GM23248 (cell line): ENCODE measurements around the gene ZNF148. TPM values are rescaled to one million over a fixed set of nuclear protein-coding genes. Genes with fewer than 3 reads are reported as not detected.

Source experiments
- DNase-seq: peaks from one replicate; pipeline ENCODE4 v3.0.0-alpha.2; 2015
- H2AFZ ChIP-seq: fragments of 200-600 bp; sonication (generic); 2 replicates; pipeline ENCODE4 v1.6.1; 2016; ENCODE audit warnings: antibody characterized with exemption
- H3F3A ChIP-seq: fragments of 200-600 bp; sonication (generic); 2 replicates; pipeline ENCODE4 v1.6.1; 2016; ENCODE audit warnings: mild to moderate bottlenecking, antibody characterized with exemption, mixed run types; ENCODE audit not compliant: insufficient read depth
- H3K27ac ChIP-seq: fragments of 200-600 bp; sonication (generic); 2 replicates; pipeline ENCODE4 v1.5.1; 2016; ENCODE audit warnings: mild to moderate bottlenecking
- H3K27me3 ChIP-seq: fragments of 200-600 bp; sonication (generic); replicated peaks from 2 replicates; pipeline ENCODE4 v1.6.1; 2016; ENCODE audit warnings: mild to moderate bottlenecking; ENCODE audit not compliant: insufficient read depth
- H3K36me3 ChIP-seq: fragments of 200-600 bp; sonication (generic); 2 replicates; pipeline ENCODE4 v1.6.1; 2016; ENCODE audit warnings: low read depth, mild to moderate bottlenecking
- H3K4me1 ChIP-seq: fragments of 200-600 bp; sonication (generic); 2 replicates; pipeline ENCODE4 v1.6.1; 2016; ENCODE audit warnings: mild to moderate bottlenecking; ENCODE audit not compliant: insufficient read depth
- H3K4me2 ChIP-seq: fragments of 200-600 bp; sonication (generic); one replicate; pipeline ENCODE4 v1.6.1; 2016; ENCODE audit warnings: mild to moderate bottlenecking; ENCODE audit not compliant: unreplicated experiment
- H3K4me3 ChIP-seq: fragments of 200-600 bp; sonication (generic); 2 replicates; pipeline ENCODE4 v1.5.1; 2016; ENCODE audit warnings: mild to moderate bottlenecking
- H3K79me2 ChIP-seq: fragments of 200-600 bp; sonication (generic); 2 replicates; pipeline ENCODE4 v1.6.1; 2016; ENCODE audit warnings: mild to moderate bottlenecking; ENCODE audit not compliant: insufficient read depth
- H3K9ac ChIP-seq: fragments of 200-600 bp; sonication (generic); 2 replicates; pipeline ENCODE4 v1.6.1; 2016; ENCODE audit warnings: mild to moderate bottlenecking
- H3K9me2 ChIP-seq: fragments of 200-600 bp; sonication (generic); 2 replicates; pipeline ENCODE4 v1.6.1; 2016; ENCODE audit warnings: mixed run types, mild to moderate bottlenecking, moderate library complexity; ENCODE audit not compliant: insufficient read depth
- H3K9me3 ChIP-seq: fragments of 200-600 bp; sonication (generic); one replicate; pipeline ENCODE4 v1.6.1; 2017; ENCODE audit warnings: low read depth
- H4K20me1 ChIP-seq: fragments of 200-600 bp; sonication (generic); 2 replicates; pipeline ENCODE4 v1.6.0; 2016; ENCODE audit not compliant: insufficient read depth
- EZH2 ChIP-seq: fragments of 200-600 bp; sonication (generic); IDR thresholded peaks from 2 replicates; pipeline ENCODE4 v1.6.1; 2018; ENCODE audit warnings: antibody characterized with exemption, mild to moderate bottlenecking; ENCODE audit not compliant: insufficient read depth, poor library complexity, severe bottlenecking
- EZH2phosphoT487 ChIP-seq: fragments of 200-600 bp; sonication (generic); IDR thresholded peaks from 2 replicates; pipeline ENCODE4 v1.6.1; 2018; ENCODE audit warnings: antibody characterized with exemption, moderate library complexity, mild to moderate bottlenecking, low read depth; ENCODE audit not compliant: insufficient read depth
- WGBS, 2 experiments: methylation state at CpG; one replicate each; pipeline ENCODE4 v1.1.6; 2015 to 2017; ENCODE audit warnings: low lambda C conversion rate in 2 of 2, low coverage in 1 of 2; ENCODE audit errors: missing lambda C conversion rate in 2 of 2; 5-methylcytosine and 5-hydroxymethylcytosine counted together
- in situ Hi-C: fragments of 300-500 bp; cut with MboI; formaldehyde crosslinking; loops from 2 replicates; pipeline ENCODE4 v1.15.0; 2020
- polyA plus RNA-seq: library from polyadenylated mRNA; unstranded; fragments of >200 nt; fragmentation: Nextera tagmentation; extraction: Ambion mirVana; gene quantifications from 2 replicates; pipeline ENCODE4 v1.2.1, GENCODE V29; 2016
- total RNA-seq: library from RNA; depleted of rRNA; stranded (reverse); fragments of >200 nt; shearing (Covaris generic); gene quantifications from 2 replicates; pipeline ENCODE4 v1.2.3, GENCODE V29; 2014

ZNF148 gene
- total and polyA plus RNA-seq, 2 experiments from 2014 or later, result 33.1 to 50.3 TPM

DNA sequence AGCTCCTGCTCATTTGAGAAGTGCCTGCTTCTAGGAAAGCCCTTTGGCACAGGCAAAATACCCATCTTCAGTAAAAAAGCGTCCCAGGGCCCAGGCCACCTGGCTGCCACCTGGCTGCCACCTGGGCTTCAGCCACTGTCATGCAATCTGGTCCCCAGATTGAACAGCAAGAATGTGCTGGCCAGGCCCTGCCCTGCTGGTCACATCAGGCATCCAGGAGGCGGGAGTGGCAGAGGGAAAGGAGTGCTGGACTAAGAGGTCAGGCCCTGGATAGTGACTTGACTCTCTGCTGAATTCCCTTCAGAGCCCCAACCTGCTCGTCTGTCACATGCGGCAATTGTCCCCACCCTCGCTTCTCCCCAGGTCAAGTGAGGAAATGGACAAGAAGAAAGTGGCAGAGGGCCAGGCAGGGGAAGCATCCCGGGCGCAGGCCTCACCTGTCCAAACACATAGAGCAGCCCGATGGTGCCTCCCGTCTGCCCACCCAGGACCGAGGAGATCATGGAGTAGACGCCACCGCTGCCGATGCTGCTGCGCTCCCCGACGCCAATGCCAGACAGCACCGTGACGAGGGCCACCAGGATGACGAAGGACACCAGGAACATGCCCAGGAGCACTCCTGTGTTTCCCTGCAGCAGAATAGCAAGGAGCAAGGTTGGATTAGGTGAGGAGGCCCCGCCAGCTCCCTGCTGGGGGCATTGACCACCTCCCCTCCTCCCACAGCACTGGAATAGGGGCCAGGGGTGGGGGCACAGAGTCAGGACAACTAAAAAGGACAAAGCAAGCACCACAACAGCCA is 188.1 kb downstream of the ZNF148 start:
- Histone ChIP-seq H3K4me3 (no peak overlapping the region), H3K9me2 (no peaks in the 10 kb centered on the region), H3K27ac (no peak overlapping the region), H3K4me2 (no peak overlapping the region), H3K27me3 (no peaks in the 10 kb centered on the region), H3F3A (no peaks in the 10 kb centered on the region), H2AFZ (peak overlapping the region; percentile 54), H3K36me3 (no peaks in the 10 kb centered on the region), H3K4me1 (peaks cover 5% of the 10 kb centered on the region; the same call in 1 of the 2 replicates), H4K20me1 (no peaks in the 10 kb centered on the region), H3K9me3 (no peaks in the 10 kb centered on the region), H3K9ac (no peak overlapping the region), H3K79me2 (no peaks in the 10 kb centered on the region)
- TF ChIP-seq EZH2 (no peak), EZH2phosphoT487 (no peak)
- 93 to 95% methylated on average over 20 of the region's 20 CpGs for WGBS, 2 experiments
- in situ Hi-C loops, result no loop called here
- no peak for DNase-seq

DNA sequence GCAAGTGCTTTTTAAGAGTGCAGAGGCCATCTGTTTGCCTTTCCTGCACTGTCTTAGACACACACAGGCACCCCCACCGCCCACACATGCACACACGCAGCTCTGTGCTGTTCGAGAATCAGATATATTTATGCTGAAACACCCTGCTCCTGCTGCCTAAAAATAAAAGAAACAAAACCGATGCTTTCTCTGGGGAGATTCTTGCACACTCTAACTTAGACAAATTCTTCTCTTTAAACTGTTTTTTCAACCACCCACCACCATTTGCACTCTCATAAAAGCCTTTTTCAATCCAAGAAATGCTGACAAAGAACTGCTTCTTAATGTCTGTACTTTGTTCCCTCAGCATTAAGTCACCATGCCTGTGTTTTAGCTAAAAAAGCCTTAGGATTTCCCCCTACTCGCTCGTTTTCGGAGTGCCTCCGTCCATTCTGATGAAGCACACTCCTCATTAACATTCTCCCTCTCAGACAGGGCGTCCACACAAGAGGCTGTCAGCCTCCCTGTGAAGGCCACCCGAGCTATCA is 188.8 kb downstream of the ZNF148 start:
- in situ Hi-C loops, result no loop called here
- Histone ChIP-seq H3K27me3 (no peaks in the 10 kb centered on the region), H3K79me2 (no peaks in the 10 kb centered on the region), H3F3A (no peaks in the 10 kb centered on the region), H4K20me1 (no peaks in the 10 kb centered on the region), H3K36me3 (no peaks in the 10 kb centered on the region), H2AFZ (peak overlapping the region; percentile 54), H3K9me3 (no peaks in the 10 kb centered on the region), H3K4me2 (peak overlapping the region; percentile 34), H3K4me1 (peaks cover 5% of the 10 kb centered on the region; the same call in 1 of the 2 replicates), H3K9ac (no peak overlapping the region), H3K9me2 (no peaks in the 10 kb centered on the region), H3K27ac (no peak overlapping the region), H3K4me3 (no peak overlapping the region)
- DNase-seq, result peak; percentile 67
- TF ChIP-seq EZH2 (no peak), EZH2phosphoT487 (no peak)
- 29 to 31% methylated on average over 10 of the region's 10 CpGs for whole genome bisulfite sequencing, 2 experiments

GRCh38 chr3:125185805-125186204 is 189.3 kb downstream of the ZNF148 start:
- Histone ChIP-seq H3K27me3 (no peaks in the 10 kb centered on the region), H4K20me1 (no peaks in the 10 kb centered on the region), H3K4me1 (peaks cover 5% of the 10 kb centered on the region; the same call in 1 of the 2 replicates), H3K9me3 (no peaks in the 10 kb centered on the region), H3K27ac (no peak overlapping the region), H3K9ac (no peak overlapping the region), H3K4me3 (no peak overlapping the region), H3K4me2 (peak overlapping the region; percentile 34), H3K36me3 (no peaks in the 10 kb centered on the region), H3K9me2 (no peaks in the 10 kb centered on the region), H3K79me2 (no peaks in the 10 kb centered on the region), H3F3A (no peaks in the 10 kb centered on the region), H2AFZ (no peak overlapping the region)
- TF ChIP-seq EZH2phosphoT487 (no peak), EZH2 (no peak)
- in situ Hi-C loops, result no loop called here
- no peak for DNase-seq
- 90 to 92% methylated on average over 3 of the region's 3 CpGs for WGBS, 2 experiments

GRCh38 chr3:125179884-125180240 is 195.3 kb downstream of the ZNF148 start:
- Histone ChIP-seq H3F3A (no peaks in the 10 kb centered on the region), H3K9ac (no peak overlapping the region), H4K20me1 (no peaks in the 10 kb centered on the region), H3K79me2 (no peaks in the 10 kb centered on the region), H3K27ac (no peak overlapping the region), H3K27me3 (no peaks in the 10 kb centered on the region), H3K4me2 (no peak overlapping the region), H3K9me2 (no peaks in the 10 kb centered on the region), H3K4me1 (no peaks in the 10 kb centered on the region), H3K4me3 (no peak overlapping the region), H3K9me3 (no peaks in the 10 kb centered on the region), H2AFZ (0 out of 2 replicates have a peak overlapping the region, but pooled peaks have one; percentile 27), H3K36me3 (no peaks in the 10 kb centered on the region)
- TF ChIP-seq EZH2, result no peak
- no peak for TF ChIP-seq EZH2phosphoT487
- in situ Hi-C loops, result no loop called here
- WGBS, 2 experiments, result 93 to 97% methylated on average over 1 of the region's 1 CpG
- no peak for DNase-seq
